IMR-90 (cell line): ENCODE measurements around the gene TRIM38. TPM values are rescaled to one million over a fixed set of nuclear protein-coding genes. Genes with fewer than 3 reads are reported as not detected.

Source experiments
- ATAC-seq: fragments of 200-7000 bp; cut with Tn5 transposase; 2 replicates; pipeline ENCODE4 v1.9.1; 2020; ENCODE audit warnings: low read depth, mild to moderate bottlenecking, moderate library complexity
- BruUV-seq: library from RNA; stranded (reverse); fragments of 400-500 nt; replicated peaks from 2 replicates; lab custom pipeline; 2021; lab: Mats Ljungman, UMichigan
- CTCF ChIA-PET: fragments of 300-600 bp; formaldehyde crosslinking; extraction: SDS; loops from one replicate; lab custom pipeline; 2021; ENCODE audit warnings: antibody characterized with exemption; lab: Yijun Ruan, JAX
- POLR2A ChIA-PET: fragments of 300-600 bp; sonication (Branson Sonifier 250); formaldehyde crosslinking; loops from one replicate; lab custom pipeline; 2022; ENCODE audit warnings: antibody characterized with exemption; ENCODE audit not compliant: unreplicated experiment; lab: Charles Lee
- DNase-seq: peaks from one replicate; pipeline ENCODE4 v3.0.0; 2013
- H2AFZ ChIP-seq: replicated peaks from 2 replicates; pipeline ENCODE3; 2013; ENCODE audit warnings: low read length, mild to moderate bottlenecking; ENCODE audit not compliant: poor library complexity
- H2AK5ac ChIP-seq: 2 replicates; pipeline ENCODE4 v1.6.1; 2013; ENCODE audit warnings: low read depth, low read length, inconsistent platforms
- H2AK9ac ChIP-seq: replicated peaks from 2 replicates; pipeline ENCODE3; 2013; ENCODE audit warnings: mild to moderate bottlenecking, low read depth, low read length, moderate library complexity; ENCODE audit not compliant: poor library complexity
- H2BK120ac ChIP-seq: 2 replicates; pipeline ENCODE4 v1.6.1; 2013; ENCODE audit warnings: low read depth, low read length, inconsistent platforms
- H2BK15ac ChIP-seq: 3 replicates; pipeline ENCODE4 v1.6.1; 2013; ENCODE audit warnings: low read depth, low read length, inconsistent platforms
- H2BK20ac ChIP-seq: 2 replicates; pipeline ENCODE4 v1.6.1; 2013; ENCODE audit warnings: low read depth, mild to moderate bottlenecking, inconsistent platforms, low read length, moderate library complexity
- H2BK5ac ChIP-seq: 2 replicates; pipeline ENCODE4 v1.6.1; 2013; ENCODE audit warnings: mild to moderate bottlenecking, low read depth, low read length, inconsistent platforms; ENCODE audit not compliant: poor library complexity, severe bottlenecking
- H3K14ac ChIP-seq: replicated peaks from 2 replicates; pipeline ENCODE4 v1.6.1; 2013; ENCODE audit warnings: low read depth, low read length, inconsistent platforms
- H3K18ac ChIP-seq: 2 replicates; pipeline ENCODE4 v1.6.1; 2013; ENCODE audit warnings: low read depth, low read length, control low read depth
- H3K23ac ChIP-seq: 2 replicates; pipeline ENCODE4 v1.6.1; 2013; ENCODE audit warnings: low read depth, low read length, inconsistent platforms
- H3K27ac ChIP-seq: 2 replicates; pipeline ENCODE4 v1.5.1; 2013; ENCODE audit warnings: mild to moderate bottlenecking, control low read depth, low read length; ENCODE audit not compliant: insufficient read depth
- H3K27me3 ChIP-seq: 2 replicates; pipeline ENCODE4 v1.6.1; 2013; ENCODE audit warnings: low read length; ENCODE audit not compliant: control insufficient read depth, insufficient read depth
- H3K36me3 ChIP-seq: 2 replicates; pipeline ENCODE4 v1.6.1; 2013; ENCODE audit warnings: low read length, mixed read lengths; ENCODE audit not compliant: control insufficient read depth, insufficient read depth
- H3K4ac ChIP-seq: 2 replicates; pipeline ENCODE4 v1.6.1; 2013; ENCODE audit warnings: low read depth, low read length, inconsistent platforms
- H3K4me1 ChIP-seq: 2 replicates; pipeline ENCODE4 v1.6.1; 2013; ENCODE audit warnings: low read length, mixed read lengths; ENCODE audit not compliant: control insufficient read depth, insufficient read depth
- H3K4me2 ChIP-seq: 2 replicates; pipeline ENCODE4 v1.6.1; 2013; ENCODE audit warnings: low read depth, mild to moderate bottlenecking, control low read depth, low read length, moderate library complexity
- H3K4me3 ChIP-seq: 2 replicates; pipeline ENCODE4 v1.5.1; 2013; ENCODE audit warnings: low read depth, mild to moderate bottlenecking, control low read depth, low read length, moderate library complexity; ENCODE audit not compliant: insufficient read depth
- H3K56ac ChIP-seq: 2 replicates; pipeline ENCODE4 v1.6.1; 2013; ENCODE audit warnings: low read length, inconsistent platforms; ENCODE audit not compliant: insufficient read depth; ENCODE audit errors: extremely low read depth
- H3K79me1 ChIP-seq, 2 experiments: 2 replicates each; pipeline ENCODE4 v1.6.1; 2013; ENCODE audit warnings: low read length in 2 of 2, inconsistent platforms in 1 of 2, low read depth in 1 of 2
- H3K9ac ChIP-seq: 2 replicates; pipeline ENCODE4 v1.6.1; 2013; ENCODE audit warnings: low read depth, low read length, control low read depth
- H3K9me1 ChIP-seq: 2 replicates; pipeline ENCODE4 v1.6.1; 2013; ENCODE audit warnings: low read length, inconsistent platforms; ENCODE audit not compliant: insufficient read depth
- H3K9me3 ChIP-seq: 2 replicates; pipeline ENCODE4 v1.6.1; 2013; ENCODE audit warnings: low read length; ENCODE audit not compliant: control insufficient read depth, insufficient read depth
- H4K20me1 ChIP-seq: 2 replicates; pipeline ENCODE4 v1.6.1; 2013; ENCODE audit warnings: low read length, inconsistent platforms; ENCODE audit not compliant: insufficient read depth
- H4K5ac ChIP-seq: 2 replicates; pipeline ENCODE4 v1.6.1; 2013; ENCODE audit warnings: mild to moderate bottlenecking, low read depth, low read length, control low read depth
- H4K8ac ChIP-seq, 2 experiments: 2 replicates each; pipeline ENCODE4 v1.6.1; 2013; ENCODE audit warnings: low read depth in 2 of 2, low read length in 2 of 2, control low read depth in 1 of 2, inconsistent platforms in 1 of 2
- H4K91ac ChIP-seq: 2 replicates; pipeline ENCODE4 v1.6.1; 2013; ENCODE audit warnings: low read depth, low read length, inconsistent platforms; ENCODE audit not compliant: insufficient read depth
- BHLHE40 ChIP-seq: fragments of 150-350 bp; IDR thresholded peaks from 2 replicates; pipeline ENCODE4 v1.6.1; 2016; ENCODE audit warnings: mild to moderate bottlenecking, low read depth, low read length
- CTCF ChIP-seq: conservative IDR thresholded peaks from 2 replicates; pipeline ENCODE4 v1.5.1; 2012; ENCODE audit warnings: mild to moderate bottlenecking, low read depth, low read length, improper control_type of control experiment
- FOS ChIP-seq: fragments of 150-350 bp; IDR thresholded peaks from 2 replicates; pipeline ENCODE4 v1.6.1; 2016; ENCODE audit warnings: low read depth, low read length
- MXI1 ChIP-seq: IDR thresholded peaks from 2 replicates; pipeline ENCODE4 v1.6.1; 2012; ENCODE audit warnings: low read depth, mild to moderate bottlenecking, low read length, moderate library complexity, borderline replicate concordance
- NFE2L2 ChIP-seq: fragments of 150-350 bp; IDR thresholded peaks from 2 replicates; pipeline ENCODE4 v1.6.1; 2016; ENCODE audit warnings: low read depth, mild to moderate bottlenecking, low read length
- POLR2A ChIP-seq: IDR thresholded peaks from 2 replicates; pipeline ENCODE4 v1.6.1; 2012; ENCODE audit warnings: mild to moderate bottlenecking, low read depth, low read length
- WGBS, 2 experiments: methylation state at CpG; one replicate each; pipeline versions ENCODE4 v1.1.5 to v1.1.7; 2013; ENCODE audit warnings: missing lambda C conversion rate in 2 of 2; ENCODE audit not compliant: insufficient read length in 1 of 2; ENCODE audit errors: extremely low coverage in 2 of 2; 5-methylcytosine and 5-hydroxymethylcytosine counted together
- dilution Hi-C: fragments of 300-500 bp; cut with HindIII; formaldehyde crosslinking; loops from one replicate; pipeline ENCODE4 v1.14.3; 2018; ENCODE audit warnings: low sequenced_read_pairs; ENCODE audit not compliant: unreplicated experiment
- in situ Hi-C: fragments of 300-500 bp; cut with MboI; formaldehyde crosslinking; loops from 3 replicates; pipeline ENCODE4 v1.14.3; 2019; ENCODE audit warnings: low sequenced_read_pairs, inconsistent platforms, mixed read lengths
- intact Hi-C: fragments of 100-400 bp; cut with micrococcal nuclease; formaldehyde crosslinking; loops from 2 replicates; pipeline ENCODE4 v1.10.0; 2022
- polyA plus RNA-seq, 3 experiments: library from polyadenylated mRNA; depleted of rRNA; stranded (reverse); fragments of >200 nt; gene quantifications; 2 replicates each; pipeline ENCODE4 v1.2.3, GENCODE V29; 2012; ENCODE audit warnings: low replicate concordance in 1 of 3
- total RNA-seq: library from RNA; depleted of rRNA; stranded (reverse); fragments of >200 nt; gene quantifications from 2 replicates; pipeline ENCODE4 v1.2.3, GENCODE V29; 2012

The TRIM38 gene
- total and polyA plus RNA-seq, 2 of the 4 experiments (the other 2 are of a cell fraction), result 4.1 to 6.3 TPM

GRCh38 chr6:26022132-26022472, 59.5 kb downstream of the TRIM38 start:
- WGBS, 2 experiments, result 0% methylated on average over 1 of the region's 5 CpGs; no CpG with 5 or more reads in 1 of the 2 experiments
- Histone ChIP-seq H4K5ac (peak overlapping the region; percentile 68; the same call in 1 of the 2 replicates), H4K20me1 (no peaks in the 10 kb centered on the region), H3K79me1 (peaks cover 4 to 10% of the 10 kb centered on the region in 2 experiments; a peak in 2 of 4 replicates), H2AK9ac (no peak overlapping the region), H2AFZ (no peak overlapping the region), H3K27ac (no peak overlapping the region), H3K23ac (0 out of 2 replicates have a peak overlapping the region, but pooled peaks have one; percentile 91), H3K9ac (peak overlapping the region; percentile 69; the same call in 1 of the 2 replicates), H3K14ac (peak overlapping the region; percentile 74), H3K4ac (peak overlapping the region; percentile 88; the same call in 1 of the 2 replicates), H2BK120ac (0 out of 2 replicates have a peak overlapping the region, but pooled peaks have one; percentile 21), H3K9me3 (no peaks in the 10 kb centered on the region), H3K27me3 (no peaks in the 10 kb centered on the region), H3K56ac (peak overlapping the region; percentile 50; the same call in 1 of the 2 replicates), H3K4me3 (peak overlapping the region; percentile 79; the same call in 1 of the 2 replicates), H3K4me2 (peak overlapping the region; percentile 91), H2BK5ac (peak overlapping the region; percentile 94), H4K8ac (peak overlapping the region; percentile 39 to 79), H4K91ac (0 out of 2 replicates have a peak overlapping the region, but pooled peaks have one; percentile 59), H2BK15ac (no peak overlapping the region), H2AK5ac (no peak overlapping the region), H3K36me3 (no peaks in the 10 kb centered on the region), H2BK20ac (no peak overlapping the region), H3K4me1 (peaks cover 8% of the 10 kb centered on the region), H3K9me1 (no peaks in the 10 kb centered on the region), H3K18ac (peak overlapping the region; percentile 84; the same call in 1 of the 2 replicates)
- ATAC-seq (peak; percentile 7; the same call in 1 of the 2 replicates), DNase-seq (peak; percentile 88)
- BruUV-seq, result no TSS peak
- CTCF ChIA-PET, result interaction anchor here (1.1 to 1.6 kb wide), 3 partner anchors 9 to 30 kb away, joined by 3 to 4 read pairs (median 3); no protein-coding TSS in a partner anchor
- TF ChIP-seq BHLHE40 (no peak), POLR2A (no peak), MXI1 (no peak), CTCF (no peak), NFE2L2 (no peak), FOS (no peak)
- in situ Hi-C loops (no loop called here), dilution Hi-C loops (no loop called here), intact Hi-C loops (loop anchor here (5.0 to 10.0 kb wide), 2 partner anchors 1125 to 1813 kb away; a partner anchor contains a TSS)
- POLR2A ChIA-PET, result interaction anchor here (0.6 to 1.9 kb wide), 5 partner anchors 9 to 1155 kb away, joined by 3 to 17 read pairs (median 3); a partner anchor contains a TSS
